Activated CD4-positive, CD25-positive, alpha-beta regulatory T cell (primary cell): ENCODE measurements around the gene KCNG2.
"Not testable (repeated sequence)": the region's sequence is repeated elsewhere in the genome, so short reads cannot be mapped to it uniquely, and the experiment has no call there.

Experiments used
- DNase-seq, 4 experiments: peaks; one replicate each; lab custom pipeline; 2025; lab: John Stamatoyannopoulos, UW

Gene KCNG2

DNA sequence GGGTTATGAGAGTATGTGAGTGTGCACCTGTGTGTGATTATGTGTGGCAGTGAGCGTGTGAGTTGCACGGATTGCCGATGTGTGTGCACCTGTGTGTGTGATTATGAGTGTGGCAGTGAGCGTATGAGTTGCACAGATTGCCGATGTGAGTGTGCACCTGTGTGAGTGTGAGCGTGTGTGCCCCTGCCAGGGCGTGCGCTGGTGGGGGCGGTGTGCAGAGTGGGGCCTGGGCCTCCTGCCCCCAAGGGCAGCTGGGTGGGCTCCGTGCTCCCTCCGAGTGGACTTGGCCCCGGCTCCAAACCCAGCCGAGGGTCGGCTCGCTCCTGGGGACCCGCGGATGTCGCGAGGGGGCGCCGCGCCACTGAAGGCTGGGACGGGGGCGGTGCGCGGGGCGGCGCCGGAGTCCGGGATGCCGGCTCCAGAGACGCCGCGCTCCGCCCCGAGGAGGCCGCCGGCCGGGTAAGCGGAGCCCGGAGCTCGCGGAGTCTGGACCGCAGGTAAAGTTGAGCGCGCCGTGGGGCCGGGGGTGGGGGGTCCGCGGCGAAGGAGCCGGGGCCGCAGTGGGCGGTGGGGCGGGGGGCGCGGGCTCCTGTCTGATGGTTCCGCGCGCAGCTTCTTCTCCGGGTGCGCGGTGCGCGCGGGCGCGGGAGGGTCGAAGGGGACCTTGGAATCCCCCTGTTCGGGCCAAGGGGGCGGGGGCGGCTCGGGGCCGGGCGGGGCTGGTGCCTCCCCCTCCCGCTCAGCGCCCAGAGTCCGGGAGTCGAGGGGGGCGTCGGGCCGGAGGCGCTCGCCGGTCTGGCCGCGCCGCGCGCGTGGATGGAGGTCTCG lies at the start of gene KCNG2:
Gene KCNG2 (plus strand): TSS at position 421 of the 828 bp plus-strand sequence. CDS start 65,730 bp downstream, outside the sequence.
- DNase-seq = no peak

GRCh38 chr18:79748321-79749180 lies 49.2 kb upstream of the KCNG2 start:
- DNase-seq = no peak

DNA sequence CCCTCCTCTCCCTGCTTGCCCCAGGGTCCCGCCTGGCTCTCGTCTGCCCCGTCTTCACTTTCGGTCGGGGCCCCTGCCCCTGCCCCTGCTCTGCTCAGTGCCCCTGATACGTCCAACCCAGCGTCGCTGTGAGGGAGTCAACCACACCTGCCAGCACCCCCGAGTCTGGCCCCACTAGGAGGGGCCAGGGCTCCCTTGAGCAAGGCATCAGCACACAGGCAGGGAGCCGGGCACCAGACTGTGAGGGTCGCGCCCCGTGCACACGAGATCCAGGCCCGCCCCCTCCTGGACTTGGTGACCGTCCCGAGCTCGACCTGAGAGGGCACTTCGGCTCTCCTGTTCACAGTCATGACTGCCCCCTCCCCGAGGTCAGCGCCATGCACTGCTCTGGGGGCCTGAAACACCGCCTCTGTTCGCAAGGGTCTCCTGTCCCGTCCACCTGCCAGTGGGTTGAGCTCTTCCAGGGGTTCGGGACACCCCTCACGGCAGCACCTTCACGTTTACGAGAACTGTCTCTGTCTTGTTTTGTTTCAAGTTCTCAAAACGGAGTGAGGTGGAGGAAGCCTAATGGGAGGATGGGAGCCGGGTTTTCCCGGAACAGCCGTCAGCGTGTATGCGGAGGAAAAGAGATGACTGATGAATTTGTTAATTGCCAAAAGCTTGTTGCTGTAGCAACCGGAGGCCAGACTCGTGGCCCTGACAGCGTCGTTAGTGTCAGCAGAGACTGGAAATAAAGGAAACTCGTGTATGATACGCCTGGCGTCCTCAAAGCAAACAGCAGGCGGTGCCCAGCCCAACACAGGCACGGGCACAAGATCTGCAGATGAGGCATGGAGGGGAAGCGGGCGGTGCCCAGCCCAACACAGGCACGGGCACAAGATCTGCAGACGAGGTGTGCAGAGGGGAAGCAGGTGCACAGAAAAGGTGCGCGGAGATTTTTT lies 48.2 kb upstream of the KCNG2 start:
- DNase-seq = no peak

DNA sequence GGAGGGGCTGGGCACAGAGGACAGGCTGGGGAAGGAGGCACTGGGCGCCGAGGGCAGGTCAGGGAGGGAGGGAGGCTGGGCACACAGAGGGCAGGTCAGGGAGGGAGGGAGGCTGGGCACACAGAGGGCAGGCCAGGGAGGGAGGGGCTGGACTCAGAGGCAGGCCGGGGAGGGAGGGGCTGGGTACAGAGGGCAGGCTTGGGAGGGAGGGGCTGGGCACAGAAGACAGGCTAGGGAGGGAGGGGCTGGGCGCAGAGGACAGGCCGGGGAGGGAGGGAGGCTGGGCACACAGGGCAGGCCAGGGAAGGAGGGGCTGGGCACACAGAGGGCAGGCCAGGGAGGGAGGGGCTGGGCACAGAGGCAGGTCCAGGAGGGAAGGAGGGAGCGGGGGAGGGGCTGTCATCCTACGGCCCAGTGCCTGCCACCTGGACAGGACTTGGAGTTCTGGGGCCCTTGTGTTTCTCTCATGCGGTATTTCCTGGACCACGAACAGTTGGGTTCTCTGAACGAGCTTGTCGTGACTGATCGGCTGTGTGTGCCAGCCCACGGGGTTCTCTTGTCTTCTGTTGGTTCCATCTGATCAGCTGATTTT lies 46.7 kb upstream of the KCNG2 start:
- DNase-seq = no peak

DNA sequence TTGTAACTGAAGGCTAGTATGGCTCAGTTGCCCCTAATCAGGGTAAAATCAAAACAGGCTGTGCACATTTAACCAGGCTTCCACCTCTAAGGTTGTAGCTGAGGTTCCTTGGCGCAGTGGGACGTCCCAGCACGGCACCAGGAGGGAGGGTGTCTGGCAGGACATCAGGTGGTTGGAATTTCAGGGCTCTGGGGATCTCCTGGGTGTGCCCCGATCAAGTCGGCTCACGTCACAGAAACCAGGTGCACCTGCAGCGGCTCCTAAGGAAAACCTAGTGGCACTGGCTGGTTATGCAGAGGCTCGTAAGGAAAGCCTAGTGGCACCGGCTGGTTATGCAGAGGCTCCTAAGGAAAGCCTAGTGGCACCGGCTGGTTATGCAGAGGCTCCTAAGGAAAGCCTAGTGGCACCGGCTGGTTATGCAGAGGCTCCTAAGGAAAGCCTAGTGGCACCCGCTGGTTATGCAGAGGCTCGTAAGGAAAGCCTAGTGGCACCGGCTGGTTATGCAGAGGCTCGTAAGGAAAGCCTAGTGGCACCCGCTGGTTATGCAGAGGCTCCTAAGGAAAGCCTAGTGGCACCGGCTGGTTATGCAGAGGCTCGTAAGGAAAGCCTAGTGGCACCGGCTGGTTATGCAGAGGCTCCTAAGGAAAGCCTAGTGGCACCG lies 45.7 kb upstream of the KCNG2 start:
- DNase-seq = not testable (repeated sequence)

DNA sequence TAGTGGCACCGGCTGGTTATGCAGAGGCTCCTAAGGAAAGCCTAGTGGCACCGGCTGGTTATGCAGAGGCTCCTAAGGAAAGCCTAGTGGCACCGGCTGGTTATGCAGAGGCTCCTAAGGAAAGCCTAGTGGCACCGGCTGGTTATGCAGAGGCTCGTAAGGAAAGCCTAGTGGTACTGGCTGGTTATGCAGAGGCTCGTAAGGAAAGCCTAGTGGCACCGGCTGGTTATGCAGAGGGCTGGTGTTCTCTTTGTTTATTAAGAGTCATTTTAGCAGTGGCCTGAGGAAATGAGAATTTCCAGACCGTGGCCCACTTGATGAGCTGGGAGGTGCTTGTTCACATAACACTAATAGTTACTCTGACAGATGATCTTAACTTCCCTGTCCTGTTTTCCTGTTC lies 44.8 kb upstream of the KCNG2 start:
- DNase-seq = not testable (repeated sequence)

DNA sequence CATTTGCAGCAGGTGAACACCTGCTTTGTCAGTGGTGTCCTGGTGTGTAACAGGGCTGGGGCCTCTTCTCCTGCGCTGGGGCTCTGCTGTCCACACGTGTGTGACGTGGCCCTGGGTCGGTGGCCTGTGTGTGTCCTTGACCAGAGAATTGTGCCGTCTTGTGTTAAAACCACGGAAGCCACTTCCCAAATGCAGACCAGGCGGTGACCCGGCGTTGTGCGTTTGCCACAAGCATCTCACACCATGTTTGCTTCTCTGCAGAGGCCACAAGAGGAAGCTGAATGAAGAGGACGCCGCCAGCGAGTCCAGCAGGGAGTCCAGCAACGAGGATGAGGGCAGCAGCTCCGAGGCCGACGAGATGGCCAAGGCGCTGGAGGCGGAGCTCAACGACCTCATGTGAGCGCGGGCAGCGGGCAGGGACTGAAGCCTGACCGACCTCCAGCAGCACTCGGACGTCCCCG lies 44.3 kb upstream of the KCNG2 start:
- no peak for DNase-seq

GRCh38 chr18:79754022-79754761 lies 43.5 kb upstream of the KCNG2 start:
- no peak for DNase-seq

GRCh38 chr18:79754831-79755351 lies 42.8 kb upstream of the KCNG2 start:
- DNase-seq = no peak

DNA sequence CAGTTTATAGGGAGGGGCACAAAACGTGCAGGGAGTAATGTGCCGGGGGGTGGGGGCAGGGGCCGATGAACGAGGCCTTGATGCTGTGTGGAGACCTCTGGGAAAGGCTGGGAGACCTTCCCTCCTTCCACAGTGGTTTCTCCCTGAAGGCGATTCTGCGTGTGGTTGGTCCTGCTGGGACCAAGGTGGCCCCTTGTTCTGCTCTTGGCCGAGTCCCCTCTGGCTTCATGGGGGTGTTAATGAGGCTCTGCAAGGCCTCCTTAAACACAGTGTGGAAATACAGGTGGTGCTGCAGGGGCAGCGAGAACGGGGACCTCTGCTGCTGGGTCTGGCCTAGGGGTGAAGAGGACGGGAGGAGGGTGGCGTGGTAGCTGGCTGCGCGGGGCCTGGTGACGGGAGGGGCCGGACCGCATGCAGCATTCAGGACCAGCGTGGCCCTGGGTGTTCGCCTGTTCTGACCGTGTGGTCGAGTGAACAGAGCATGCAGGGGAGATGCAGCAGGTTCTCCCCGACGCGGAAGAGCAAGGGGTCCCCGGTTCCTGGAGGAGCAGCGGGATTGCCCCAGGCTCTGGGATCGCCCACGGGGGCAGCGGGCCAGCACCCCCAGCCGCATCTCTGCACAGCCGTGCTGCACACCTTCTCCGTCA lies 42.1 kb upstream of the KCNG2 start:
- DNase-seq = no peak

DNA sequence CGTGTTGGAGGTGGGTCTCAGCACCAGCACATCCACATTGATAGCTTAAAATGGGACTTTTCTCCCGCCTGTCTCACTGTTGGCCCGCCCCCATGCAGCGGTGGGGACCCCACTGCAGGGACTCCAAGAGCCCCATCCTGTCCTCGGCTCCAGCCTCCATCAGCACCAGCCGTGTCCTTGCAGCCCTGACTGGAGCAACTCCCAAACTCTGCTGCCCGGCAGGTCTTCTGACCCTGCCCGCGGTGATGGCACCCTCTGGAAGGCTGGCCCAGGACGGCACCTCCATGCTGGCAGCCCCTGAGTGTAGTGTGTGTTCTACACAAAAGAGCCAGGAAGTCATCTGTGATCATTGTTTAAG lies 41.6 kb upstream of the KCNG2 start:
- DNase-seq = no peak

- no peak for DNase-seq
These were observed 40.9 kb upstream of the KCNG2 start for GRCh38 chr18:79756826-79757225.

DNA sequence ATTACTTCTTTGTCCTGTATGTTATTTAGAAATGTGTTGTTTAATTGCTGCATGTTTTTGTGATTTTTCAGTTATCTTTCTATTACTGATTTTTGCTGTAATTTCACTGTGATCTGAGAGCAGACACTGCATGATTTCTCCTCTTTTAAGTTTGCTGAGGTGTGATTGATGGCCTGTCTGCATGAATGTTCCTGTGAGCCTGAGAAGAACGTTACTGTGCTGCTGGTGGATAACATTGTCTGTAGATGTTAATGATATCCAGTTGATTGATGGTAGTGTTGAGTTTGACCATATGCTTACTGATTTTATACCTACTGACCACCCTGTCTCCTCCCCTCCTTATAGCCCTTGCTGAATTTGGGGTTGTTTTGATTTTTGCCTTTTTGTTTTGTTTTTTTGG lies 37.4 kb upstream of the KCNG2 start:
- DNase-seq = no peak

GRCh38 chr18:79760881-79761280 lies 36.9 kb upstream of the KCNG2 start:
- no peak for DNase-seq

- DNase-seq = no peak
These were observed 34.3 kb upstream of the KCNG2 start for GRCh38 chr18:79763407-79763806.

GRCh38 chr18:79764131-79764530 lies 33.6 kb upstream of the KCNG2 start:
- DNase-seq = no peak

DNA sequence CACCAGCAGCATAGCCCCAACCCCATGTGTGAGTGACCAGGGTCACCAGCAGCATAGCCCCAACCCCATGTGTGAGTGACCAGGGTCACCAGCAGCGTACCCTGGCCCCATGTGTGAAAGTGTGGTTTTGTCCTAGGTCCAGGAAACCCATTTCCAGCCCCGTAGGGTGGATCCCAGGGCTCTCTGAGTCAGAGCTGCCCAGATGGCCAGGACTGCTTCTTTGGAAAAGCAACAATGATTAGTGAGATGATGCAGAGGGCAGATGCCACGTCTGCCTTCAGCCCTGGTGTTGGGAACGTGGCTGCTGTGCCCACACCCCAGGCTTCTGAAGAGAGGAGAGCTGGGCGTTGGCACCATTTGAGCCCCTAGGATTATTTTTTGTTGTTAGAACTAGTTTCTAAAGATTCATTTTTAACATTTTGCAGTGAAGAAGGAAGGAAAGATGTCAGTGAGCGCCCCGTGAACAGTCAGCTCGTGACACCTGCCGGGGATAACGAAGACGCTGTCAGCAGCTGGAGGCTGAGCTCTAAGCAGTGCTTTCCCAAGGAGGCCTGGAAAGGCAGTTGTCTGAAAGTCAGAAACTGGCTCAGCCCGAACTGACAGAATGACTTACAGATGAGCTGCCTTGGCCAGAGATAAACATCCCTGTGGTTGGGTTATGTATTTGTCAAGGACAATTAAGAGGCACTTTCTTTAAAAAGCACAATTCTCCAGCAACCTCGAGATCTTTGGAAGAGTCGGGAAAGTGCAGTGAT lies 32.1 kb upstream of the KCNG2 start:
- DNase-seq = no peak

DNA sequence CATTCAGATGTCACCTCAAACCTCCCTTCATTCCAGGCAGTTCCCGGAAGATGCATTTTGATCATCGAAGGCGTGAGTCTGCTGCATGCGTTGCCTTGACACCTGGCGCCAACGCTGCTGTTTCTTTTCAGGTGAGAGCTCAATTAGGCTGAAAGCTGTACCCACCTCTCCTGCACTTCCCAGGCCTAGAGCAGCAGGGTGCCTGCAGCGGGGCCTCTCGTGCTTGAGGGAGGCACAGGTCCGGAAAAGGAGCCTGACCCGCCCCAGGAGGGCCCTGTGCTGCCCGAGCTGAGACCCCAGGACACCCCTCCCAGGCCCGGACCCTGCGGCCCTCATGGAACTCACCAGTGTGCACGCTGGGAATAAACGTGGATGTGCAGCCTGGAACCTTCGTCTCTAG lies 31.4 kb upstream of the KCNG2 start:
- DNase-seq = no peak

DNA sequence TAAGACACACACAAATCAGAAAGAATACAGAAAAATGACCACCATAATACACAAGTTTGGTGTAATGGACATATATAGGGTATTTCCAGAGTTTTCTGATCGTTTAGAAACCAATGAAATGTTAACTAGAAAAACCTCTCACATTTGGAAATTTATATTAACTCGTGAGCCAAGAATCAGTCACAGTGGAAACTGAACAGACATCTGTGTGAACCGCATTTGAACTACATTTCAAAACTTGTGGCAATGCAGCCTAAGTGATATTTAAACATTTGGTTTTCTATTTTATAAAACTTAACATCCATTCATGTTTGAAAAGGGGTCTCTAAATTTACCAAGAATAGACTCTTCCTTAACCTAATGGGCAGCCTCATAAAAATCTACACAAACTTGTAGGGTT lies 29.0 kb upstream of the KCNG2 start:
- DNase-seq = no peak
